Fibroblast of mammary gland (primary cell): Measurements from ENCODE around the gene REM2.

ENCODE experiments used
- DNase-seq: peaks from one replicate; pipeline ENCODE4 v3.0.0-alpha.2; 2010; ENCODE audit warnings: low read depth
- H3K4me3 ChIP-seq: 2 replicates; pipeline ENCODE4 v1.5.1; 2011; ENCODE audit warnings: low read depth, mild to moderate bottlenecking, low read length, moderate library complexity; ENCODE audit not compliant: control insufficient read depth
- CTCF ChIP-seq: conservative IDR thresholded peaks from 2 replicates; pipeline ENCODE4 v1.5.1; 2011; ENCODE audit warnings: low read depth, low read length, inconsistent platforms; ENCODE audit not compliant: control insufficient read depth, insufficient read depth

The REM2 gene

GRCh38 chr14:22861651-22862050 lies 21.4 kb upstream of the REM2 start:
- no peak overlapping the region for H3K4me3 ChIP-seq
- no peak for DNase-seq
- no peak for TF ChIP-seq CTCF

GRCh38 chr14:22864979-22865378 lies 18.0 kb upstream of the REM2 start:
- TF ChIP-seq CTCF, result no peak
- no peak overlapping the region for H3K4me3 ChIP-seq
- DNase-seq, result no peak

GRCh38 chr14:22865424-22866405 lies 17.3 kb upstream of the REM2 start:
- TF ChIP-seq CTCF, result peak; percentile 29
- no peak overlapping the region for H3K4me3 ChIP-seq
- DNase-seq, result no peak

- no peak for DNase-seq
- no peak for TF ChIP-seq CTCF
- no peak overlapping the region for H3K4me3 ChIP-seq
Observed at GRCh38 chr14:22866874-22867273, 16.1 kb upstream of the REM2 start.

- no peak for TF ChIP-seq CTCF
- no peak for DNase-seq
- H3K4me3 ChIP-seq, result peak overlapping the region; percentile 79
Observed at GRCh38 chr14:22870811-22871223, 12.2 kb upstream of the REM2 start.

- H3K4me3 ChIP-seq, result peak within 1 kb of the TSS; percentile 79
- DNase-seq, result peak; percentile 82
- no peak for TF ChIP-seq CTCF
Observed at GRCh38 chr14:22871224-22872032, 11.6 kb upstream of the REM2 start, which contains the start of gene LRP10. LRP10 (plus strand) TSS chr14:22871740; CDS start chr14:22872304, 564 bp downstream.
